HG03064 (cell line): ENCODE measurements around the gene CFAP299.

Source experiments
- ATAC-seq: cut with Tn5 transposase; IDR thresholded peaks from one replicate; pipeline ENCODE4 v1.9.1; 2021; ENCODE audit warnings: low read depth; ENCODE audit not compliant: unreplicated experiment

The CFAP299 gene

DNA sequence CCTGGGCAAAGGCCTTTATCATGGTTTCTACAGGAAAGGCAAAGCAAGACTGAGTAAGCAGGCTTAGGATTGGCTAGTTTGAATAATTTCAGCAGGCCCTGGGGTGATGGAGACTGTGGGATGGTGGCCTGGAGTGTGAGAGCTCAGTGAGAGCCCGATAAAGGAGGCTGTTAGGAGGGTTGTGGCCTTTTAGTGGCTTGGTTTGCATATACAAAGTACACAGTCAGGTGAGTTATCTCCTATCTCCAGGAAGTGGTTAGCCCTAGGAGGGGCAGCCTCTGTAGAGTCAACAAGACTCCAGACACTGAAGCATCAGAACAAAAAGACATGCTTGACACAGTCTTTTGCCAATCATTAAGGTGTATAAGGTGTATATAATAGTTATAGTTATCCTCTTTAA lies 157.2 kb downstream of the CFAP299 start:
- no peak for ATAC-seq

DNA sequence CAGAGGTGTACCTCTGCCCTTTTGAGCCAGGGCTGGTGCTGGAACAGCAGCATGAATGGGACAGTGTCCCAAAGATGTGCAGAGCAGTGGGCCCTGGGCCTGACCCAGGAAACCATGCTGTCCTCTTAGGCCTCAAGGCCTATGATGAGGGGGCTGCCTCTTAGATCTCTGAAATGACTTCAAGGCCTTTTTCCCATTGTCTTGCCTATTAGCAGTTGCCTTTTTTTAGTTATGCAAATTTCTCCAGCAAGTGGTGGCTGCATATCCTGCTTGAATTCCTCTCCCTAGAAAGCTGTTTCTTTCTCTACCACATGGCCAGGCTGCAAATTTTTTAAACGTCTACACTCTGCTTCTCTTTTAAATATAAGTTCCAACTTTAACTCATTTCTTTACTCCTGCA lies 160.3 kb downstream of the CFAP299 start:
- no peak for ATAC-seq

DNA sequence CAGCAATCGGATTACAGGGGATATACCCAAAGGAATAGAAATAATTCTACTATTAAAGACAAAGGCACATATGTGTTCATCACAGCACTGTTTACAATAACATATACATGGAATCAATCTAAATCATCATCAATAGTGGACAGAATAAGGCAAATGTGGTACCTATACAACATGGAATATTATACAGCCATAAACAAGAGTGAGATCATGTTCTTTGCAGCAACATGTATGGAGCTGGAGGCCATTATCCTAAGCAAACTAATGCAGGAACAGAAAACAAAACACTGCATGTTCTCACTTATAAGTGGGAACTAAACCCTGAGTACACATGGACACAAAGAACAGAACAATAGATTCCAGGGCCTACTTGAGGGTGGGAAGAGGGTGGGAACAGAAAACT lies 163.2 kb downstream of the CFAP299 start:
- no peak for ATAC-seq

DNA sequence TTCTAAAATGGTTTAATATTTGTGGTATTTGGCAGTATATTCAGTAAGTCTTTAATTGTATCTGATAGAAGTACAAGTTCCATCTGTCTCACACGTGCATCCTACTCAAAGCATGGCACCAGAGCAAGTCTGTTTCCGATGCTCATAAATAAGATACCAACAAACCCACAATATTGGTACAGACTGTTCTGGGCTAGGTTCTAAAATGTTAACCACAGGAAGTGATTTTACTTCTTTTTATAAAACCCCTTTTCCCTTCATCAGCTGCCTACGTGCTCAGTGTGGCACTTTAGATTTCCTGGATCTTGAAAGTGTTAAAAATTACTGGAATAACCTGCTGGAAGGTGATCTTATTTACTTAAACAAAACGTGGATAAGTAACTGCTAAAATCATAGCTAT lies 165.1 kb downstream of the CFAP299 start:
- ATAC-seq: no peak

DNA sequence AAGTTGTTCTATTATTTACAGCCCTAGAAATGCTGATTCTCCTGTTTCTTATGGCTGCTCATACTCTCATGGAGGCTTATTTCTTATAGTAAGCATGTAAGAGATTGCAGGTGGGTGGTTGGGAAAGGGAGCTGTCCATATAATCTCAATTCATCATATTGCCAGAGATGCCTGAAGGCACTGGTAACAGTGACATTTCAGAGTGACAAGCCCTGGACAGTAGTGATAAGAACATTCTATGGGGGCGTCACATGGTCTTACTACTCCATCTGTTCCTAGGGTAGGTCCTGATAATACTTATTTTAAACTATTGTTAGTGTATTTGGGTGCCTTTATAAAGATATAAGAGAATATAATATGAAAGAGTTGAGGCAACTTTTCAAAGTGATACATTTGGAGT lies 171.5 kb downstream of the CFAP299 start:
- no peak for ATAC-seq

DNA sequence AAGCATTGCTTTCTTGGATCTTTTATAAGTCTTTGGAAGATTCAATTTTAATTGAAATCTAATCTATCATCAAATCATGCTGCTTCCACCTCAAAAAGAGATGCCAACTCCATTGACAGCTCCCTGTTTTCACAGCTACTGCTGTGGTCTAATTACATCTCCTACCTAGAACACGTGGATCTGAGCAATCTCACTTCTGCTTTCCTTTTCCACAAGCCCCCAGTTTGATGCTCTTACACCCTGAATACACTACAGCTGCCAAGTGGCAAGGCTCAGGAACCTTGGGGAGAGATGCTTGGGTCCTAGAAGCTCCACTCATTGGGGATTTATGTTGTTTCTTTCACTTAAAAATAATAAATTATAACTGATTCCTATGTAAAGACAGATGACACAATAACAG lies 172.0 kb downstream of the CFAP299 start:
- no peak for ATAC-seq

DNA sequence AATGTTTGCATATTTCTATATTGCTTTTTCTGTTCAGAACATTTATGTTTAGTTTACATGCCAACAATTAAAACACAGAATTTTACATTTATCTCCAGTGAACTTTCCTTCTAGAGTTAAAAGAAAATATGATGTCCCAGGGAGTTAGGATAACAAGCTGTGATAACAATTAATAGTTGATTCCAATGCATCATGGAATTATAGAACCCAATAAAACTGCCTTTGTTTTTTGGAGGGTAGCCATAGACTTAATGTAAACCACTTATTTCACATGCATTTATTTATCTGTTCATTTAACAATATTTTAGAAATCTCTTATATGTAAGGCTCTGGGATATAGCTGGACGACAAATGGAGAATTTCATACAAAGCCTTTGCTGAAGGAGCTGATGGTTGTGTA lies 180.0 kb downstream of the CFAP299 start:
- no peak for ATAC-seq

DNA sequence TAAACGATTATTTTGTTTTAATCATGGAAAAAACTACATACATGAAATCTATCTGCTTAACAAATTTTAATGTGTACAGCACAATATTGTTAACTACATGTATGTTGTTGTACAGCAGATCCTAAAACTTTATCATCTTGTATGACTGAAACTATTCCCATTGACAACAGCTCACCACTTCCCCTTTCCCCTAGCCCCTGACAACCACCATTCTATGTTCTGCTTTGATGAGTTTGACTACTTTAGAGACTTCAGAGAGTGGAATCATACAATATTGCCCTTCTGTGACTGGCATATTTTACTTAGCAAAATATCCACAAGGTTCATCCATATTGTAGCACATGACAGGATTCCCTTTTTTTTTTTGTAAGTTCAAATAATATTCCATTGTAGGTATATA lies 185.9 kb downstream of the CFAP299 start:
- ATAC-seq: no peak

DNA sequence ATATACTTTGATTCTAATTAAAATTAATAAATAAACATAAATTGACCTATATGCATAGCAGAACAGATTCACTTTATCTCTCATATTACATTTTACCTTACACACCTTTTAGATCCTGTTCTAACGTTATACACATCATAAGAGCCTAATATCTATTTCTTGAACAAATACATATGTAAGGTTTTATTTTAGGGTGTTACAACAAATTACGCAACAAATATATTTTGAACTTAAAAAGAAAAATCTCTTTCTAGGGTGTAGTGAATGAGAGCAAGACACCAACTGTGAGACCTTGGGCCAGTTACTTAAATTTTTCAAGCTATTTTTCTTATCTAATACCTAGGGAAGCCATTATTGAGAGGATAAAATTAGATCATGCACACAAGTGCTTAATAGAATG lies 191.2 kb downstream of the CFAP299 start:
- ATAC-seq: no peak

DNA sequence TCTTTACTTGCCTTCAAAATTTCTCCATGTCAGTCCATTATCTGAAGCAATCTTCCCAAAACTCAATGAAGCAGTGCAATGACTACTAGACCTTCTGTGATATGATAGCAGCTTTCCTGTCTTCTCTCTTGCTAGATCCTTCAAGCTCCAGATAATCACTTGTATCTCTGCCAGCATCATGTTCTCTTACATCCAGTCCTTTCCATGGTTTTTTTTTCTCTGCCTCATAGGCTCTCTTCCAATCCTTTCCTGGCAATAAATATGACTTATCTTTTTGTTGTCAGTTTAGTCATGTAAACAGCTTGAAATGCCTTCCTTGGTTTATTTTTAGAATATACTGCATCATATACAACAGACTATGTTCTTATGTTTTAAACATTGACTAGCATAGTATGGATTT lies 193.5 kb downstream of the CFAP299 start:
- no peak for ATAC-seq

DNA sequence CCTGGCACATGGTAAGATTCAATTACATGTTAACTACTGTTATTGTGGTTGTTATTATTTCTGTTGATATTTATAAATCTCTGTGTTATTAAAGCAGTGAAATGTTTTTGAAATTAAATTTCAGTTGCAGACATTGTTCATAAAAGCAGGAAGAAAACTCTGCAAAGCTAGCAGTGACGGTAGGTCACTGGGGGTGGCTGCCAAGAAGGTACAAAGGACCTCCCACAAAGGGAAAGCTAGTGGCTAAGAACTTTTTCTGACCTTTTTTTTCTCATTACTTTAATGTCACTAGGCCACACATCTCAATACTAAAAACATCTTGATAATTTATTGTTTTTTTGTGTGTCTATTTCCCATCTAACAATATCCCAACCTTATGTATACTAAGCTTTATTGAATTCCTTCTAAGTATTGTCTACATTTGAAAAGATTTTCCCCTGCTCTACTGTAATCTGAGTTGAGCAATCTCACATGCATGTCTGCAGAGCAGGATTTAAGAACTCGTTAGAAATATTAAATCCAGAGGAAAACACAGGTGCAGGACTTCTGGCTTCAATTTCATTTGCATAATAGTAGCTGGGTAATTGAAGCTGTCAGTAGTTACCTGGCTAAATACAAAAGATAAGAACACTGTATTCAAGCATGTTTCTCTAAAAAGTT lies 197.3 kb downstream of the CFAP299 start:
- no peak for ATAC-seq

DNA sequence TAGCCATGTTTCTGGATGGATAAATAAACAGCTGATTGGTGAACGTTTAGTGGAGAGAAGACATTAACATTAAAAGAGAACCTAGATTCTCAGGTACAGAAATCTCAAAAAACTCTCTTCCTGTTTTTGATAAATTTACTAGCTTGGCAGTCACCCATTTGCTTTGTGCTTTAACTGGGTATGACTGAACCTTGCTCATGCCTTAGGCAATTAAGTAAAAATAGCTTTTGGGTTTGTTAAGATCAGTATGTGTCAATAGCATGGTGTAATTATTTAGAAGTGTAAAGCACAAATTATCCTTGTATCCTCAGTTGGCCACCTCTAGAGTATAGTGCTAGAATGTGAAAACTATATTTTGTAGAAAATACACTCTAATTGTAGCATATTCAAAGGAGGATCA lies 200.0 kb downstream of the CFAP299 start:
- ATAC-seq: no peak

DNA sequence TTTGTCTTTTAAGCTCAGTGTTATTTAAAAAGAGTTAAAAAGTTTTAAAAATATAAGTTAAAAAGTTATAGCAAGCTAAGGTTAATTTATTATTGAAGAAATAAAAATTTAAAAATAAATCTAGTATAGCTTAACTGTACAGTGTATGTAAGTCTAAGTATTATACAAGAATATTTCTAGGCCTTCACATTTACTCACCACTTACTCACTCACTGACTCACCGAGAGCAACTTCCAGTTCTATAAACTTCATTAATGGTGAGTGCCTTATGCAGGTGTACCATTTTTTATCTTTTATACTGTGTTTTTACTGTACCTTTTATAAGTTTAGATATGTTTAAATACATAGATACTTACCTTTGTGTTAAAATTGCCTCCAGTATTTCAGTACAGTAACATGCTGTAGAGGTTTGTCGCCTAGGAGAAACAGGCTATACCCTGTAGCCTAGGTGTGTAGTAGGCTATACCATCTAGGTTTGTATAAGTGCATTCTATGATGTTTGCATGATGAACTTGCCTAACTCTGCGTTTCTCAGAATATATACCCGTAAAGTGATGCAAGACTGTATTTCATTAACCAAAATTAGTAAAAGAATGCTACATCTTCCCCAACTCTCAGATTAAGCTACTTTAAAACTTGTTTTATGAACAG lies 202.9 kb downstream of the CFAP299 start:
- no peak for ATAC-seq

DNA sequence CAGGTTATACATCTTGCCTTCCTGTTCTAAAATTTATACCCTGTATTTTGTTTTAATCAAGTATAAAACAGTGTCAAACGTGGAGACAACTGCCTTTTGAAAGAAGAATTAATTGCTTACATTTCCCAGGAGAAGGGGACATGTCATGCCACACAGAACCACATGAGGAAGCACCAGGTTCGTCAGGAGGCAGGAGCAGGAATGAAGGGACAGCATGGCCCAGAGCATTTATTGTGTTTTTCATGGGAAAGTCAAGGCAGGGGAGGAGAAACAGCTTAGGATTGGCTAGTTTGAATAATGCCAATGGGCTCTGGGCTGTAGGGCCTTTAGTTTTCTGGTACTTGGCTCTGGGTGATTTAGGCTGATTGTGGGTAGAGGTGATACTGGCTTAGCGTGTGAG lies 203.7 kb downstream of the CFAP299 start:
- ATAC-seq: no peak

DNA sequence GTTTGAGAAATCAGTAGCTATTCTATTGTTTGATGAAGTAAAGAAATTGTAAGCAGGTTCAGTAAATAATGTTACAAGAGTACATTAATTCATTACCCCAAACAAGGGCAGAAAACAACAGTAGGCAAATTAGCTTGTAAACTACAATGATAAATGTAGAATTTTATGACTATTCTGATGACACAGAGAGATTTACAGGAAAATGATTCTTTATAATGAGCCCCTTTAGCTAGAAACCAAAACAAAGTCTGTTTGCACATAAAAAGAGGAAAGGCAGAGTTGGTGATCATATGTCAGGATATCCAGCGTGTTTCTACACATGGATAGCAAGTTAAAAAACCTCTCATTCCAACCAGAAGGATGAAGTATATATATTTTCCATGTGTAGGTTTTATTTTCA lies 204.8 kb downstream of the CFAP299 start:
- no peak for ATAC-seq

DNA sequence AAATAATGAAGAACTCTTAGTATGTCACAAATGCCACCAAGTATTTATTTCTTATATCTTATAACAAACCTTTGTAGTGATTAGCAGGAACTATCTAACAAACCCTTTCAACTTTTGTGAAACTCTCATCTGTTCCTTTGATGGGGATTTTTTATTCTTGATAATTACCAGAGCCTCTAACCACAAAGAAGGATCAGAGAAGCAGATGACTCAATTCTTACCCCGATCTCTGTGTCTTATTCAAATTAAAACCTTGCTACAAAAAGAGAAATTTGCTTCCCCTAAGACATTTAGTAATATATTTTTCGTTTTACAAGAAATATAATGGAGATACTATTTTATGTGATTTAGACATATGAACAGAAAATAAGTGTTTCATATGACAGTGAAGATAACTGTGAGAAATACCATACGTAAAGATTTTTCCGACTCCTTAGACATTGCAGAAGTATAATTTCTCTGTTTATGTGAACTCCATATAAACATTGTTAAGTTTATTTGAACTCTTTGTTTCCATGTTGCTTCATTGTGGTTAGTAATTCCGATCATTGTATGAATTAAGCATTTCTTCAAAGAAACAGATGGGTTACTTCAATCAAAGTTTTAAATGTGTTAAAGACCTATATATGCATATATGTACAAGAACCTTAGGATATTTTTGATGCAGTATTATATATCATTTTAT lies 205.4 kb downstream of the CFAP299 start:
- peak; percentile 78 for ATAC-seq

DNA sequence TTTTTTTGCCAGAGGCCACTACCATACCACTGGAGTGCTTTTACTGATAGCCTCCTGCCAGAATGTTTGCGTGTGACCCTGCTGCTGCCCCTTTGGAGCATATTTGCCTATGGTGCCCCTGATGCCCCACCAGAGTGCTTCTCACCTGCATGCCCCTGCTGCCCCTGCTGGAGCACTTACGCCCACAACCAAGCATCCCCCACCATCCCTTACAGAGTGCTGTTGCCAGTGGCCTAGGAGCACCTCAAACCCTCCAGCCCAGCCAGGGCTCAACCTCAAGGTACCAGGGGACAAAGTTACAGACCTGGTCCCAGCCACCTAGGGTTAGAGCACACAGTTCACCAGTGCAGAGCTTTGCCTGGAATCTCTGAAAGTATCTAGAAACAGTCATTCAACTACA lies 207.2 kb downstream of the CFAP299 start:
- ATAC-seq: no peak

DNA sequence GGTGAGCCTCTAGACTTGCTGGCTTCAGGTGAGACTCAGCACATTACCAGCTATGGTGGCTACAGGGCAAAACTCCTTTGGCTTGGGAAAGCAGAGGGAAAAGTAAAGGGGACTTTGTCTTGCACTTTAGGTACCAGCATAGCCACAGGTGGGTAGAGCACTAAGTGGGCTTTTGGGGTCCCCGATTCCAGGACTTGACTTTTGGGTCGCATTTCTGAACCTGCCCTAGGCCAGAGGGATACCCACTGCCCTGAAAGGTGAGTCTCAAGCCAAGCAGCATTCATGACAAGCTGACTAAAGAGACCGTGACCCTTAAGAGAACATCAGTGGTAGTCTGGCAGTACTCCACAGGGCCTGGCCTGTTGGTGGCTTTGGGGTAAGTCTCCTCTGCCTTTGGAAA lies 224.8 kb downstream of the CFAP299 start:
- ATAC-seq: no peak

DNA sequence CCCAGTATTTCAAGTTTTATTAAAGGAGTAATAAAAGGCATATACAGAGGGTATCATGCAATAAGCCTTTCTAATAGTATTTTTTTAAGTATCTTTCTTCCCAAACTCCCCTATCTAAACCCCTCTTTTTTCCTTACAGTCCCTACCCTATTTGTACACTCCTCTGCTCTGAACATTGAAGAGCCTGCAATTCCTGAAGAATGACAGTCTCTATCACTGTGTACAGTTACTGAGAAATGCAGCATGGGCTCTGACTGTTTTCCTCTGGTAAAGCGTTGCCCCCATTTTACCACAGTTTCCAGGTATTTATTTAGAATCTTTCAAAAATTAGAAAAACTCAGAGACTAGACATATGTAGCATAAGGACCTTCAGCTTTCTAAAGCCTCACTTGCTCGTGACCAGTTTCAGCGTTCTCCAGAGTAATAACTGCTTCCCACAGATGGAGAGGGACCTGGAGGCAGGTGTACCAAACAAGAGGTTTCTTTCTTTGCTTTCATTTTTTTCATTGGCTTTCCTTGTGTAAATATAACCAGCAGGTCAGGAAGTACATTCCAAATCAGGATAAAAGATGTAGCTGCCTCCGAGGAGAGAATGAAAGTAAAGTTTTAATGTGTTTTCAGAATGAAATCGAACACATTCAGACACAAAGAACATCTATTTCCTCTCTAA lies 230.8 kb downstream of the CFAP299 start:
- no peak for ATAC-seq

DNA sequence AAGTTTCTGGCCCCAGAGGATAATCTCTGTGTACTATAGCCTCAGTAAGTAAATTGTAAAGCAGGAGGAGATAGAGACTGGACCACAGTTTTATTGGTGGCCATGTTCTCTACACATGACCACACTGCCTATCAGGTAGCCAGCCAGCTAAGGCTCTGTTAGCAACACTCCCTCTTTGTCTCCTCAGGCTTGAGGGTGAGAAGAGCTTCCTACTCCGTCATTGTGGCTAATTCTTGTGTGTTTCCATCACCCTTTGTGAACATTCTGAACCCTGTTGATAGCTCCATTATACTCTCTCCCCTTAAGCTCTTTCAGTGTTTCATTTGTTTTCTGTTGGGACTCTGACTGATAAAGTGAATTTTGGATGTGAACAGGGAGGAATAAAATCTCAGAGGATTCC lies 233.4 kb downstream of the CFAP299 start:
- ATAC-seq: no peak

DNA sequence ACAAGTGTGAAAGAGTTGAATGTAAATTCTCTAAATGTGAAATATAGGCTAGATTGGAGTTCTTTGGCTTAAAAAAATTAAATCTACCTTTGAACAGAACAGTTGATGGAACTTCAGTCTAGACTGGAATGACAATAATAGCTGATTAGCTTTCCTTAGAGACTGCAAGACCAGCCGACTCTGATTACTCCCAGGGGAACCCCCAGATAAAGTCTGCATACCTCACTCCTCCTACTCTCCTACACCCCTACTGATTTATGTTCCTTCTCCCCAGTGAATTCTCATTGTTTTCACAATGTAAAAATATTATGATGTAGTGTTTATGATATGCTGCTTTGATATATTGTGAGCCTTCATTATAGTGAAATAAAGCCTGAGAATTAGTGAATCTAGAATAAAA lies 241.3 kb downstream of the CFAP299 start:
- no peak for ATAC-seq

DNA sequence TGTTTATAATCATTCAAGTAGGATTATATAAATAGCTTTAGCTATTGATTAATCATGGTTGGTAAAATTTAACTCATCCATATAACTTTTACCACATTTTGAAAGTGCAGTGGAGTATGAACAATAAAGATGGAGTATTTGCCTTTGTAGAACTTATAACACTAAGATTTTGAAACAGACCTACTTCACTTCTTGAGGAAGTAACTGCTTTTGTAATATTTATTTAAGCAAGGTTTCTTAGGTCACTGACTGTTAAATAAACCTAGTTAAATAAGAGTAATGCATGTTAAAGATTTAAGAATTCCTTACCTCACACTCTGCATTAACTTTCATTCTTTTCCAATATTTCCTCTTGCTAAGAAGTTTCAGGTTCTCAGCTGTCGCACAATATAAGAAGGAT lies 242.5 kb downstream of the CFAP299 start:
- no peak for ATAC-seq
